NB4 (cell line): ENCODE measurements around the gene B4GAT1.

ENCODE experiments used
- DNase-seq: peaks from one replicate; pipeline ENCODE4 v3.0.0; 2010; ENCODE audit warnings: low read depth
- H3K4me3 ChIP-seq: one replicate; pipeline ENCODE4 v1.5.1; 2011; ENCODE audit warnings: mild to moderate bottlenecking, low read depth, low read length, moderate library complexity
- CTCF ChIP-seq: IDR thresholded peaks from one replicate; pipeline ENCODE4 v1.5.1; 2012; ENCODE audit warnings: low read depth, low read length
- MAX ChIP-seq: IDR thresholded peaks from 2 replicates; pipeline ENCODE4 v1.6.1; 2011; ENCODE audit warnings: low read depth, low read length
- MYC ChIP-seq: IDR thresholded peaks from 2 replicates; pipeline ENCODE4 v1.6.1; 2011; ENCODE audit warnings: low read depth, low read length
- POLR2A ChIP-seq: IDR thresholded peaks from 2 replicates; pipeline ENCODE4 v1.6.1; 2011; ENCODE audit warnings: mild to moderate bottlenecking; ENCODE audit not compliant: insufficient read length; ENCODE audit errors: extremely low read depth

B4GAT1 gene

GRCh38 chr11:66297610-66298009 lies 49.8 kb downstream of the B4GAT1 start:
- H3K4me3 ChIP-seq: no peak overlapping the region
- TF ChIP-seq MAX (no peak), MYC (no peak), POLR2A (no peak), CTCF (no peak)
- DNase-seq: no peak
